Left ventricle myocardium inferior (tissue), 1 donor: Measurements from ENCODE around the gene POU1F1. TPM values are rescaled to one million over a fixed set of nuclear protein-coding genes. Genes with fewer than 3 reads are reported as not detected.

Source experiments
- DNase-seq: peaks from one replicate; pipeline ENCODE4 v3.0.0-alpha.2; 2020
- H3K27ac ChIP-seq: fragments of 200-600 bp; replicated peaks from 2 replicates; pipeline ENCODE4 v1.8.0; 2021
- H3K27me3 ChIP-seq: fragments of 200-600 bp; 2 replicates; pipeline ENCODE4 v1.8.0; 2021; ENCODE audit warnings: low read depth
- H3K36me3 ChIP-seq: fragments of 200-600 bp; 2 replicates; pipeline ENCODE4 v1.8.0; 2021
- H3K4me1 ChIP-seq: fragments of 200-600 bp; 2 replicates; pipeline ENCODE4 v1.8.0; 2021
- H3K4me3 ChIP-seq: fragments of 200-600 bp; 2 replicates; pipeline ENCODE4 v1.8.0; 2021; ENCODE audit warnings: mild to moderate bottlenecking, moderate library complexity
- H3K9me3 ChIP-seq: fragments of 200-600 bp; replicated peaks from 2 replicates; pipeline ENCODE4 v1.8.0; 2021
- intact Hi-C: fragments of 100-400 bp; cut with micrococcal nuclease; formaldehyde crosslinking; loops from one replicate; pipeline ENCODE4 v1.11.0; 2022
- microRNA-seq: library from miRNA; unstranded; fragments of <30 nt; microRNA quantifications from one replicate; pipeline ENCODE4 v1.2.0, GENCODE V29; 2020
- total RNA-seq: library from RNA; stranded (reverse); fragmentation: NEBNext Ultra II Directional; extraction: Animal tissue kit (Norgen Biotek cat#: 25700); gene quantifications from one replicate; pipeline ENCODE4 v1.2.1, GENCODE V29; 2021
- TF ChIP-seq, protein P1 (sequence below): fragments of 200-600 bp; IDR thresholded peaks from 2 replicates; pipeline ENCODE4 v1.8.0; 2021; ENCODE audit warnings: antibody characterized with exemption, mild to moderate bottlenecking, borderline replicate concordance
- donor health status: DM: no; HTN: yes; CAD: no; lungs with severe emphysema.

Gene POU1F1
- total RNA-seq, 1 donor from 2014 or later, result not detected

GRCh38 chr3:87225659-87226058 is 50.7 kb downstream of the POU1F1 start:
- intact Hi-C loops, result no loop called here
- H3K36me3 ChIP-seq, result no peaks in the 10 kb centered on the region

DNA sequence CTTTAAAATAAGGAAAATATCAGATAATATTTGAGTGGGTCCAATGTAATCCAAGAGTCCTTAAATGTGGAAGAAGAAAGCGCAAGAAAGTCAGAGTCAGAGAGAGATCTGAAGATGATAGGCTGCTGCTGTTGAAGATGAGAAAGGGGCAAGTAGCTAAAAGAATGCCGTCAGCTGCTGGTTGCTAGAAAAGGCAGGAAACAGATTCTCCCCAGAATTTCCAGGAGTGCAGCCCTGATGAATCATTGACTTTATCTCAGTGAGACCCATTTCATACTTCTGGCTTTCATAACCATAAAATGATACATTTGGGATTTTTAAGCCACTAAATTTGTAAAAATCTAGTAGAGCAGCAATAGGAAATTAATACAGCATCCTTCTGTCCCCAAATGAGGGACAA is 56.8 kb downstream of the POU1F1 start:
- peaks cover 34% of the 10 kb centered on the region for H3K27me3 ChIP-seq
- H3K36me3 ChIP-seq, result no peaks in the 10 kb centered on the region
- no peak overlapping the region for H3K4me3 ChIP-seq
- H3K27ac ChIP-seq, result no peak overlapping the region
- no peaks in the 10 kb centered on the region for H3K4me1 ChIP-seq
- H3K9me3 ChIP-seq, result no peaks in the 10 kb centered on the region
- DNase-seq, result no peak
- intact Hi-C loops, result no loop called here
- TF ChIP-seq, protein P1, sequence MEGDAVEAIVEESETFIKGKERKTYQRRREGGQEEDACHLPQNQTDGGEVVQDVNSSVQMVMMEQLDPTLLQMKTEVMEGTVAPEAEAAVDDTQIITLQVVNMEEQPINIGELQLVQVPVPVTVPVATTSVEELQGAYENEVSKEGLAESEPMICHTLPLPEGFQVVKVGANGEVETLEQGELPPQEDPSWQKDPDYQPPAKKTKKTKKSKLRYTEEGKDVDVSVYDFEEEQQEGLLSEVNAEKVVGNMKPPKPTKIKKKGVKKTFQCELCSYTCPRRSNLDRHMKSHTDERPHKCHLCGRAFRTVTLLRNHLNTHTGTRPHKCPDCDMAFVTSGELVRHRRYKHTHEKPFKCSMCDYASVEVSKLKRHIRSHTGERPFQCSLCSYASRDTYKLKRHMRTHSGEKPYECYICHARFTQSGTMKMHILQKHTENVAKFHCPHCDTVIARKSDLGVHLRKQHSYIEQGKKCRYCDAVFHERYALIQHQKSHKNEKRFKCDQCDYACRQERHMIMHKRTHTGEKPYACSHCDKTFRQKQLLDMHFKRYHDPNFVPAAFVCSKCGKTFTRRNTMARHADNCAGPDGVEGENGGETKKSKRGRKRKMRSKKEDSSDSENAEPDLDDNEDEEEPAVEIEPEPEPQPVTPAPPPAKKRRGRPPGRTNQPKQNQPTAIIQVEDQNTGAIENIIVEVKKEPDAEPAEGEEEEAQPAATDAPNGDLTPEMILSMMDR, result no peak

More at GRCh38 chr3:87225659-87226058, 50.7 kb downstream of the POU1F1 start:
- DNase-seq, result no peak
- H3K9me3 ChIP-seq, result no peaks in the 10 kb centered on the region
- no peak overlapping the region for H3K27ac ChIP-seq
- peaks cover 41% of the 10 kb centered on the region for H3K4me1 ChIP-seq
- H3K4me3 ChIP-seq, result peak overlapping the region; percentile 98
- no peaks in the 10 kb centered on the region for H3K27me3 ChIP-seq
- TF ChIP-seq, protein P1, result no peak

DNA sequence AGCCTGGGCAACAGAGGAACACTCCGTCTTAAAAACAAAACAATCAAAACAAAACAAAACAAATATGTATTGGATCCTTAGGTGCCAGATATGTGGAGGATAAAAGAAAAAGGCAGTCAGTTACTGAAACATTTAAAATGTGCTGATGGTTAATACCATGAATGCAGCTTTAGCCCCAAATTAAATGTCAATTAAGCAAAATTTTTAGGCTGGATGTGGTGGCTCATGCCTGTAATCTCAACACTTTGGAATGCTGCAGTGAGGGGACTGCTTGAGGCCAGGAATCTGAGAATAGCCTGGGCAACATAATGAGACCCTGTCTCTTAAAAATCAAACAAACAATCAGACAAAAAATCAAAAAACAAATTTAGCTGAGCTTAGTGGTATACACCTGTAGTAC is 57.8 kb downstream of the POU1F1 start:
- no peak for DNase-seq
- H3K27me3 ChIP-seq, result peaks cover 34% of the 10 kb centered on the region
- H3K4me1 ChIP-seq, result no peaks in the 10 kb centered on the region
- H3K36me3 ChIP-seq, result no peaks in the 10 kb centered on the region
- H3K27ac ChIP-seq, result no peak overlapping the region
- intact Hi-C loops, result no loop called here
- TF ChIP-seq, protein P1, result no peak
- no peaks in the 10 kb centered on the region for H3K9me3 ChIP-seq
- no peak overlapping the region for H3K4me3 ChIP-seq

Small RNA genes within 50 kb of the gene (microRNA-seq; reads per million reads assigned to microRNA genes)
- not detected for gene MIR4795

Other genes starting within 250 kb of the POU1F1 start
- gene CHMP2B, start 49.3 kb downstream of the POU1F1 start, total RNA-seq, result 35.8 TPM